Mucosa of rectum (tissue), 2 donors: Measurements from ENCODE around the gene MEGF8.
A peak's percentile ranks its signal among the peaks of the same experiment; 100 is the strongest.

Experiments used
- H3K27ac ChIP-seq, 2 donors: one replicate each; pipeline ENCODE4 v1.7.0; 2013; ENCODE audit warnings: inconsistent platforms in 2 of 2, low read depth in 2 of 2, low read length in 2 of 2
- H3K27me3 ChIP-seq, 2 donors: one replicate each; pipeline ENCODE4 v1.7.0; 2013; ENCODE audit warnings: low read length in 2 of 2; ENCODE audit not compliant: control insufficient read depth in 2 of 2, insufficient read depth in 2 of 2
- H3K36me3 ChIP-seq, 2 donors: one replicate each; pipeline ENCODE4 v1.7.0; 2013; ENCODE audit warnings: low read length in 2 of 2; ENCODE audit not compliant: control insufficient read depth in 2 of 2, insufficient read depth in 2 of 2
- H3K4me1 ChIP-seq, 2 donors: one replicate each; pipeline ENCODE4 v1.7.0; 2013; ENCODE audit warnings: low read length in 2 of 2, mild to moderate bottlenecking in 1 of 2; ENCODE audit not compliant: control insufficient read depth in 2 of 2, insufficient read depth in 2 of 2
- H3K4me3 ChIP-seq, 2 donors: one replicate each; pipeline ENCODE4 v1.7.0; 2013; ENCODE audit warnings: low read length in 2 of 2
- H3K9ac ChIP-seq, 2 donors: one replicate each; pipeline ENCODE4 v1.7.0; 2013; ENCODE audit warnings: low read length in 2 of 2, low read depth in 1 of 2, mild to moderate bottlenecking in 1 of 2
- H3K9me3 ChIP-seq, 2 donors: one replicate each; pipeline ENCODE4 v1.7.0; 2013; ENCODE audit warnings: low read length in 2 of 2; ENCODE audit not compliant: control insufficient read depth in 2 of 2
- donor health status: healthy.
- donor health status: Normal muscosa, but diverticular disease.

The MEGF8 gene

GRCh38 chr19:42303101-42303464 lies 22.4 kb upstream of the MEGF8 start:
- H3K9ac ChIP-seq = no peak overlapping the region
- H3K27ac ChIP-seq = no peak overlapping the region
- H3K4me3 ChIP-seq = peak overlapping the region; percentile 83 to 86

GRCh38 chr19:42303876-42304275 lies 21.6 kb upstream of the MEGF8 start:
- Histone ChIP-seq H3K4me3 (no peak overlapping the region), H3K27ac (no peak overlapping the region)

More at GRCh38 chr19:42303101-42303464, 22.4 kb upstream of the MEGF8 start:
- H3K9me3 ChIP-seq = no peaks in the 10 kb centered on the region
- H3K4me1 ChIP-seq = peaks cover 15% of the 10 kb centered on the region in 2 donors
- no peaks in the 10 kb centered on the region for H3K27me3 ChIP-seq
- no peaks in the 10 kb centered on the region for H3K36me3 ChIP-seq

GRCh38 chr19:42306646-42307045 lies 18.8 kb upstream of the MEGF8 start:
- no peaks in the 10 kb centered on the region for H3K9me3 ChIP-seq
- no peaks in the 10 kb centered on the region for H3K36me3 ChIP-seq
- peaks cover 8 to 10% of the 10 kb centered on the region in 2 donors for H3K4me1 ChIP-seq
- no peak overlapping the region for H3K27ac ChIP-seq
- no peak overlapping the region for H3K9ac ChIP-seq
- H3K27me3 ChIP-seq = peaks cover 0 to 4% of the 10 kb centered on the region in 2 donors
- H3K4me3 ChIP-seq = no peak overlapping the region

More at GRCh38 chr19:42303876-42304275, 21.6 kb upstream of the MEGF8 start:
- no peaks in the 10 kb centered on the region for H3K9me3 ChIP-seq
- H3K27me3 ChIP-seq = no peaks in the 10 kb centered on the region
- H3K36me3 ChIP-seq = no peaks in the 10 kb centered on the region
- no peak overlapping the region for H3K9ac ChIP-seq
- H3K4me1 ChIP-seq = peaks cover 15% of the 10 kb centered on the region in 2 donors

- Histone ChIP-seq H3K4me1 (peaks cover 3 to 4% of the 10 kb centered on the region in 2 donors), H3K9ac (no peak overlapping the region), H3K27ac (no peak overlapping the region), H3K27me3 (peaks cover 14 to 26% of the 10 kb centered on the region in 2 donors), H3K36me3 (no peaks in the 10 kb centered on the region), H3K9me3 (no peaks in the 10 kb centered on the region), H3K4me3 (no peak overlapping the region)
Measured at GRCh38 chr19:42309686-42310085, 15.7 kb upstream of the MEGF8 start.

GRCh38 chr19:42311657-42312056 lies 13.8 kb upstream of the MEGF8 start:
- Histone ChIP-seq H3K27me3 (peaks cover 14 to 30% of the 10 kb centered on the region in 2 donors), H3K9ac (no peak overlapping the region), H3K9me3 (no peaks in the 10 kb centered on the region), H3K4me1 (peaks cover 3 to 4% of the 10 kb centered on the region in 2 donors), H3K36me3 (no peaks in the 10 kb centered on the region), H3K4me3 (no peak overlapping the region), H3K27ac (no peak overlapping the region)

GRCh38 chr19:42312370-42312769 lies 13.1 kb upstream of the MEGF8 start:
- no peaks in the 10 kb centered on the region for H3K9me3 ChIP-seq
- H3K27me3 ChIP-seq = peaks cover 14 to 30% of the 10 kb centered on the region in 2 donors
- H3K36me3 ChIP-seq = no peaks in the 10 kb centered on the region
- H3K4me3 ChIP-seq = no peak overlapping the region
- no peak overlapping the region for H3K27ac ChIP-seq
- no peak overlapping the region for H3K9ac ChIP-seq
- peaks cover 4 to 6% of the 10 kb centered on the region in 2 donors for H3K4me1 ChIP-seq

GRCh38 chr19:42313096-42313839 lies 12.2 kb upstream of the MEGF8 start, which contains the start of gene TMEM145:
TSS of gene TMEM145 (plus strand) at chr19:42313309. CDS start at chr19:42313377, 68 bp downstream.
- no peak within 1 kb of the TSS for H3K27ac ChIP-seq
- no peaks in the 10 kb centered on the region for H3K9me3 ChIP-seq
- no peaks in the 10 kb centered on the region for H3K36me3 ChIP-seq
- H3K4me3 ChIP-seq = peak within 1 kb of the TSS; percentile 43 to 48
- no peak within 1 kb of the TSS for H3K9ac ChIP-seq
- H3K27me3 ChIP-seq = peaks cover 14 to 30% of the 10 kb centered on the region in 2 donors
- H3K4me1 ChIP-seq = peaks cover 4 to 6% of the 10 kb centered on the region in 2 donors

GRCh38 chr19:42313840-42314755 lies 11.3 kb upstream of the MEGF8 start:
- no peak overlapping the region for H3K27ac ChIP-seq
- no peaks in the 10 kb centered on the region for H3K36me3 ChIP-seq
- peaks cover 4 to 6% of the 10 kb centered on the region in 2 donors for H3K4me1 ChIP-seq
- peaks cover 14 to 30% of the 10 kb centered on the region in 2 donors for H3K27me3 ChIP-seq
- no peaks in the 10 kb centered on the region for H3K9me3 ChIP-seq
- H3K9ac ChIP-seq = no peak overlapping the region
- H3K4me3 ChIP-seq = no peak overlapping the region

- peaks cover 4 to 6% of the 10 kb centered on the region in 2 donors for H3K4me1 ChIP-seq
- no peaks in the 10 kb centered on the region for H3K36me3 ChIP-seq
- no peaks in the 10 kb centered on the region for H3K9me3 ChIP-seq
- no peak overlapping the region for H3K9ac ChIP-seq
- peaks cover 14 to 29% of the 10 kb centered on the region in 2 donors for H3K27me3 ChIP-seq
- no peak overlapping the region for H3K4me3 ChIP-seq
- no peak overlapping the region for H3K27ac ChIP-seq
Measured at GRCh38 chr19:42315024-42315423, 10.4 kb upstream of the MEGF8 start.
